GM21423 (cell line): ENCODE measurements around the gene C1orf105.

ENCODE experiments used
- ATAC-seq: cut with Tn5 transposase; IDR thresholded peaks from one replicate; pipeline ENCODE4 v1.9.1; 2021; ENCODE audit warnings: mild to moderate bottlenecking, moderate library complexity; ENCODE audit not compliant: unreplicated experiment

Gene C1orf105

GRCh38 chr1:172453607-172454006 is 33.1 kb downstream of the C1orf105 start:
- ATAC-seq = no peak

- ATAC-seq = no peak
These were observed 35.0 kb downstream of the C1orf105 start for GRCh38 chr1:172455451-172455850.

GRCh38 chr1:172456344-172456769 is 35.9 kb downstream of the C1orf105 start:
- ATAC-seq = no peak

- no peak for ATAC-seq
These were observed 37.1 kb downstream of the C1orf105 start for GRCh38 chr1:172457479-172458130.

- ATAC-seq = no peak
These were observed 39.7 kb downstream of the C1orf105 start for GRCh38 chr1:172460177-172460576.

GRCh38 chr1:172460887-172461315 is 40.4 kb downstream of the C1orf105 start:
- ATAC-seq = no peak

GRCh38 chr1:172465617-172466016 is 45.1 kb downstream of the C1orf105 start:
- ATAC-seq = no peak

- no peak for ATAC-seq
These were observed 46.4 kb downstream of the C1orf105 start for GRCh38 chr1:172466795-172467407.

- ATAC-seq = no peak
These were observed 47.0 kb downstream of the C1orf105 start for GRCh38 chr1:172467446-172467845.

GRCh38 chr1:172468296-172468695 is 47.8 kb downstream of the C1orf105 start:
- ATAC-seq = no peak

- ATAC-seq = no peak
These were observed 49.2 kb downstream of the C1orf105 start for GRCh38 chr1:172469717-172470116.

GRCh38 chr1:172470149-172470548 is 49.7 kb downstream of the C1orf105 start:
- ATAC-seq = no peak

- ATAC-seq = no peak
These were observed 51.2 kb downstream of the C1orf105 start for GRCh38 chr1:172471666-172472065.

GRCh38 chr1:172472495-172472894 is 52.0 kb downstream of the C1orf105 start:
- no peak for ATAC-seq

- no peak for ATAC-seq
These were observed 52.8 kb downstream of the C1orf105 start for GRCh38 chr1:172473302-172473701.

GRCh38 chr1:172473842-172474241 is 53.4 kb downstream of the C1orf105 start:
- no peak for ATAC-seq

- no peak for ATAC-seq
These were observed 55.8 kb downstream of the C1orf105 start for GRCh38 chr1:172476218-172476811.

GRCh38 chr1:172477216-172477615 is 56.7 kb downstream of the C1orf105 start:
- no peak for ATAC-seq

- no peak for ATAC-seq
These were observed 57.3 kb downstream of the C1orf105 start for GRCh38 chr1:172477741-172478140.

- no peak for ATAC-seq
These were observed 58.0 kb downstream of the C1orf105 start for GRCh38 chr1:172478485-172478884.

GRCh38 chr1:172480431-172480830 is 59.9 kb downstream of the C1orf105 start:
- ATAC-seq = no peak

GRCh38 chr1:172482044-172482443 is 61.6 kb downstream of the C1orf105 start:
- no peak for ATAC-seq
